ENCODE data around the gene MED22.

Gene MED22

DNA sequence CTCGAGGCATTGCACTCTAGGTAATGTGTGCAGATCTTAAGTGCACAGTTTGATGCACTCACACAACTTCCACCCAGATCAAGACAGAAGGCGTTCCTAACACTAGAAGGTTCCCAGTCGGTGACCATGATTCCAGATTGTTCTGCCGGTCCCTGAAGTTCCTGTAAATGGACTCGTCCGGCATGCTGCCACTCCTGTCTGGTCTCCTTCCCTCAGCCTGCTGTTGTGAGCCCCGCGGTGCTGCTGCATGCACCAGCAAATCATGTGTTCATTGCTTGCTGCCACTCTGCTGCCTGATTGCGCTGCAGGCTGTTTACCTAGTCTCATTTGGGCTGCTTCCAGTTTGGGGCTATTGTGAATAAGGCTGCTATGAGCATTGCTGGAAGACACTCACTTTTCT is 39.7 kb upstream of the MED22 start:
- no peak overlapping the region for H3K4me3 ChIP-seq (ENCODE audit: insufficient read depth, low read depth, low read length, poor library complexity, severe bottlenecking)
- no peaks in the 10 kb centered on the region for H3K27me3 ChIP-seq (replicated peaks; ENCODE audit: control insufficient read depth, insufficient read depth, low read length, poor library complexity, severe bottlenecking)
- H3K27ac ChIP-seq (ENCODE audit: insufficient read depth, low read length, poor library complexity, severe bottlenecking), result no peak overlapping the region
- no peaks in the 10 kb centered on the region for H3K9me3 ChIP-seq (ENCODE audit: control insufficient read depth, low read length)
- no peaks in the 10 kb centered on the region for H3K36me3 ChIP-seq (ENCODE audit: control insufficient read depth, insufficient read depth, low read length)
- H3K4me1 ChIP-seq (ENCODE audit: control insufficient read depth, insufficient read depth, low read length, poor library complexity, severe bottlenecking), result no peaks in the 10 kb centered on the region
- no peak for DNase-seq

GRCh38 chr9:133386338-133386737 is 38.4 kb upstream of the MED22 start:
- Histone ChIP-seq H3K27me3 (replicated peaks; ENCODE audit: control insufficient read depth, insufficient read depth, low read length, poor library complexity, severe bottlenecking) (no peaks in the 10 kb centered on the region), H3K4me1 (ENCODE audit: control insufficient read depth, insufficient read depth, low read length, poor library complexity, severe bottlenecking) (no peaks in the 10 kb centered on the region), H3K9me3 (ENCODE audit: control insufficient read depth, low read length) (no peaks in the 10 kb centered on the region), H3K36me3 (ENCODE audit: control insufficient read depth, insufficient read depth, low read length) (no peaks in the 10 kb centered on the region), H3K27ac (ENCODE audit: insufficient read depth, low read length, poor library complexity, severe bottlenecking) (no peak overlapping the region), H3K4me3 (ENCODE audit: insufficient read depth, low read depth, low read length, poor library complexity, severe bottlenecking) (no peak overlapping the region)
- DNase-seq, result no peak

- H3K9me3 ChIP-seq (ENCODE audit: control insufficient read depth, low read length), result no peaks in the 10 kb centered on the region
- no peak overlapping the region for H3K27ac ChIP-seq (ENCODE audit: insufficient read depth, low read length, poor library complexity, severe bottlenecking)
- no peak overlapping the region for H3K4me3 ChIP-seq (ENCODE audit: insufficient read depth, low read depth, low read length, poor library complexity, severe bottlenecking)
- H3K36me3 ChIP-seq (ENCODE audit: control insufficient read depth, insufficient read depth, low read length), result no peaks in the 10 kb centered on the region
- H3K27me3 ChIP-seq (replicated peaks; ENCODE audit: control insufficient read depth, insufficient read depth, low read length, poor library complexity, severe bottlenecking), result no peaks in the 10 kb centered on the region
- no peak for DNase-seq
- H3K4me1 ChIP-seq (ENCODE audit: control insufficient read depth, insufficient read depth, low read length, poor library complexity, severe bottlenecking), result no peaks in the 10 kb centered on the region
Observed at GRCh38 chr9:133385452-133385851, 37.5 kb upstream of the MED22 start.

- no peaks in the 10 kb centered on the region for H3K36me3 ChIP-seq (ENCODE audit: control insufficient read depth, insufficient read depth, low read length)
- no peak for DNase-seq
- no peak overlapping the region for H3K4me3 ChIP-seq (ENCODE audit: insufficient read depth, low read depth, low read length, poor library complexity, severe bottlenecking)
- H3K9me3 ChIP-seq (ENCODE audit: control insufficient read depth, low read length), result no peaks in the 10 kb centered on the region
- no peak overlapping the region for H3K27ac ChIP-seq (ENCODE audit: insufficient read depth, low read length, poor library complexity, severe bottlenecking)
- H3K27me3 ChIP-seq (replicated peaks; ENCODE audit: control insufficient read depth, insufficient read depth, low read length, poor library complexity, severe bottlenecking), result no peaks in the 10 kb centered on the region
- H3K4me1 ChIP-seq (ENCODE audit: control insufficient read depth, insufficient read depth, low read length, poor library complexity, severe bottlenecking), result no peaks in the 10 kb centered on the region
Observed at GRCh38 chr9:133384736-133385321, 36.9 kb upstream of the MED22 start.

- H3K4me3 ChIP-seq (ENCODE audit: insufficient read depth, low read depth, low read length, poor library complexity, severe bottlenecking), result no peak overlapping the region
- no peaks in the 10 kb centered on the region for H3K9me3 ChIP-seq (ENCODE audit: control insufficient read depth, low read length)
- H3K4me1 ChIP-seq (ENCODE audit: control insufficient read depth, insufficient read depth, low read length, poor library complexity, severe bottlenecking), result no peaks in the 10 kb centered on the region
- H3K27ac ChIP-seq (ENCODE audit: insufficient read depth, low read length, poor library complexity, severe bottlenecking), result no peak overlapping the region
- DNase-seq, result no peak
- no peaks in the 10 kb centered on the region for H3K27me3 ChIP-seq (replicated peaks; ENCODE audit: control insufficient read depth, insufficient read depth, low read length, poor library complexity, severe bottlenecking)
- no peaks in the 10 kb centered on the region for H3K36me3 ChIP-seq (ENCODE audit: control insufficient read depth, insufficient read depth, low read length)
Observed at GRCh38 chr9:133383438-133383837, 35.5 kb upstream of the MED22 start.

DNA sequence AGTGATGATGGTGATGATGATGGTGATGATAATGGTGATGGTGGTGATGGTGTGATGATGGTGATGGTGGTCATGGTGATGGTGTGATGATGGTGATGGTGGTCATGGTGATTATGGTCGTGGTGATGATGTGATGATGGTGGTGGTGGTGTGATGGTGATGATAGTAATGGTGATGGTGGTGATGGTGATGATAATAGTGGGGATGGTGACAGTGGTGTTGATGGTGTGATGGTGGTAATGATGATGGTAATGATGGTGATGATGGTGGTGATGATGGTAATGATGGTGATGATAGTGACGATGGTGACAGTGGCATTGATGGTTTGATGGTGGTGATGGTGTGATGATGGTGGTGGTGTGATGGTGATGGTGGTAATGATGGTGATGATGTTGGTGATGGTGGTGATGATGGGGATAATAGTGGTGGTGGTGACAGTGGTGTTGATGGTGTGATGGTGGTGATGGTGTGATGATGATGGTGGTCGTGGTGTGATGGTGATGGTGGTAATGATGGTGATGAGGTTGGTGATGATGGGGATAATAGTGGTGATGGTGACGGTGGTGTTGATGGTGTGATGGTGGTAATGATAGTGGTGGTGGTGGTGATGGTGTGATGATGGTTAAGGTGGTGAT is 34.7 kb upstream of the MED22 start:
- Histone ChIP-seq H3K27ac (ENCODE audit: insufficient read depth, low read length, poor library complexity, severe bottlenecking) (no peak overlapping the region), H3K36me3 (ENCODE audit: control insufficient read depth, insufficient read depth, low read length) (no peaks in the 10 kb centered on the region), H3K4me1 (ENCODE audit: control insufficient read depth, insufficient read depth, low read length, poor library complexity, severe bottlenecking) (no peaks in the 10 kb centered on the region), H3K9me3 (ENCODE audit: control insufficient read depth, low read length) (no peaks in the 10 kb centered on the region), H3K27me3 (replicated peaks; ENCODE audit: control insufficient read depth, insufficient read depth, low read length, poor library complexity, severe bottlenecking) (no peaks in the 10 kb centered on the region), H3K4me3 (ENCODE audit: insufficient read depth, low read depth, low read length, poor library complexity, severe bottlenecking) (no peak overlapping the region)
- DNase-seq, result no peak

GRCh38 chr9:133380734-133381133 is 32.8 kb upstream of the MED22 start:
- H3K27me3 ChIP-seq (replicated peaks; ENCODE audit: control insufficient read depth, insufficient read depth, low read length, poor library complexity, severe bottlenecking), result no peaks in the 10 kb centered on the region
- no peak overlapping the region for H3K4me3 ChIP-seq (ENCODE audit: insufficient read depth, low read depth, low read length, poor library complexity, severe bottlenecking)
- H3K36me3 ChIP-seq (ENCODE audit: control insufficient read depth, insufficient read depth, low read length), result no peaks in the 10 kb centered on the region
- no peaks in the 10 kb centered on the region for H3K9me3 ChIP-seq (ENCODE audit: control insufficient read depth, low read length)
- H3K4me1 ChIP-seq (ENCODE audit: control insufficient read depth, insufficient read depth, low read length, poor library complexity, severe bottlenecking), result peaks cover 7% of the 10 kb centered on the region
- H3K27ac ChIP-seq (ENCODE audit: insufficient read depth, low read length, poor library complexity, severe bottlenecking), result no peak overlapping the region
- no peak for DNase-seq

GRCh38 chr9:133379153-133380086 is 31.5 kb upstream of the MED22 start:
- H3K27ac ChIP-seq (ENCODE audit: insufficient read depth, low read length, poor library complexity, severe bottlenecking), result no peak overlapping the region
- DNase-seq, result no peak
- H3K36me3 ChIP-seq (ENCODE audit: control insufficient read depth, insufficient read depth, low read length), result no peaks in the 10 kb centered on the region
- no peaks in the 10 kb centered on the region for H3K9me3 ChIP-seq (ENCODE audit: control insufficient read depth, low read length)
- H3K27me3 ChIP-seq (replicated peaks; ENCODE audit: control insufficient read depth, insufficient read depth, low read length, poor library complexity, severe bottlenecking), result no peaks in the 10 kb centered on the region
- H3K4me3 ChIP-seq (ENCODE audit: insufficient read depth, low read depth, low read length, poor library complexity, severe bottlenecking), result no peak overlapping the region
- H3K4me1 ChIP-seq (ENCODE audit: control insufficient read depth, insufficient read depth, low read length, poor library complexity, severe bottlenecking), result peaks cover 7% of the 10 kb centered on the region

DNA sequence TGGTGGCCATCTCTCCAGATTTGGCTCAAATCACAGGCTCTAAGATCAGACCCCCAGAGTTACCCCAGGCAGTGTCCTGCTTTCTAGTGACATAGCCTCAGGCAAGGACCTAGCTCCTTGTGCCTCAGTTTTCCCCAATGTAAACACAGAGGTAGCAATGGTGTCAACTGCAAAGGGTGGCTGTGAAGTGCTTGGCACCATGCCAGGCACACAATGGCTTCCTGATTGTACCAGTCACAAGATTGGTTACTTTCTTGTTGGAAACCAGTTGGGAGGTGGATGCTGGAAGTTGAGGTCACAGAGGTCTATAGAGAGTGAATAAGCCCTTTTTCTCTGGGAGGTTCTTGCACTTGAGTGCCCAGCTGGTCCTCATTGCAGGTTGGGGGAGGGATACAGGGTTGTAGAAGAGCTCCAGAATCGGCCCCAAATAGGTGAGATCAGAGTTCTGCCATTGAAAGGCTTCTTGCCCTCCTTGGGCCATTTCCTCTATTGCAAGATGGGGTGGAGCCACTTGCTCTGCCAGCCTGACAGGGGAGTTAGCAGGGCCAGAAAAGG is 30.6 kb upstream of the MED22 start:
- H3K4me1 ChIP-seq (ENCODE audit: control insufficient read depth, insufficient read depth, low read length, poor library complexity, severe bottlenecking), result peaks cover 16% of the 10 kb centered on the region
- H3K9me3 ChIP-seq (ENCODE audit: control insufficient read depth, low read length), result no peaks in the 10 kb centered on the region
- no peak overlapping the region for H3K4me3 ChIP-seq (ENCODE audit: insufficient read depth, low read depth, low read length, poor library complexity, severe bottlenecking)
- no peak for DNase-seq
- H3K27ac ChIP-seq (ENCODE audit: insufficient read depth, low read length, poor library complexity, severe bottlenecking), result no peak overlapping the region
- no peaks in the 10 kb centered on the region for H3K36me3 ChIP-seq (ENCODE audit: control insufficient read depth, insufficient read depth, low read length)
- H3K27me3 ChIP-seq (replicated peaks; ENCODE audit: control insufficient read depth, insufficient read depth, low read length, poor library complexity, severe bottlenecking), result no peaks in the 10 kb centered on the region
